HG02571 (cell line): ENCODE results near the gene IPO11.
"Not testable (repeated sequence)": the region's sequence is repeated elsewhere in the genome, so short reads cannot be mapped to it uniquely, and the experiment has no call there.

Source experiments
- ATAC-seq: cut with Tn5 transposase; IDR thresholded peaks from one replicate; pipeline ENCODE4 v1.9.1; 2021; ENCODE audit warnings: mild to moderate bottlenecking, moderate library complexity; ENCODE audit not compliant: unreplicated experiment

Gene IPO11

DNA sequence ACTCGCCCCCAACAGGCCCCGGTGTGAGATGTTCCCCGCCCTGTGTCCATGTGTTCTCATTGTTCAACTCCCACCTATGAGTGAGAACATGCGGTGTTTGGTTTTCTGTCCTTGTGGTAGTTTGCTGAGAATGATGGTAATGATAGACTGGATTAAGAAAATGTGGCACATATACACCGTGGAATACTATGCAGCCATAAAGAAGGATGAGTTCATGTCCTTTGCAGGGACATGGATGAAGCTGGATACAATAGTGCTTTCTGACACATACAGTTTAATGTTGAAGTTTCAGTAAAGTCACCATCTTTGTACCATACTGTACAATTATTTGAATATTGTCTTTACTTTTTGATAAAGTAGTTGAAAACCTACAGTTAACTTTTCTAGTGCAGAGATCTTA is 96.2 kb downstream of the IPO11 start:
- not testable (repeated sequence) for ATAC-seq

DNA sequence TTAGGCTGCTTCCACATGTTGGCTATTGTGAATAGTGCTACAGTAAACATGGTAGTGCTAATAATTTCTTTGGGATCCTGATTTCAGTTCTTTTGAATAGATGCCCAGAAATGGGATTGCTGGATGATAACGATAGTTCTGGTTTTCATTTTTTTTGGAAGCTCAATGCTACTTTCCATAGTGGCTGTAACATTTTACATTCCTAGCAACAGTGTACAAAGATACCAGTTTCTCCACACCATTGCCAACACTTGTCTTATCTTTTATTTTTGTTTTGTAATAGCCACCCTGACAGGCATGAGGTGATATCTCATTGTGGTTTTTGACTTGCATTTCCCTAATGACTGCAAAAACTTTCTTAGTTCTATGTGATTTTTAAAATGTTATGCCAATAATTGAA is 97.2 kb downstream of the IPO11 start:
- no peak for ATAC-seq

DNA sequence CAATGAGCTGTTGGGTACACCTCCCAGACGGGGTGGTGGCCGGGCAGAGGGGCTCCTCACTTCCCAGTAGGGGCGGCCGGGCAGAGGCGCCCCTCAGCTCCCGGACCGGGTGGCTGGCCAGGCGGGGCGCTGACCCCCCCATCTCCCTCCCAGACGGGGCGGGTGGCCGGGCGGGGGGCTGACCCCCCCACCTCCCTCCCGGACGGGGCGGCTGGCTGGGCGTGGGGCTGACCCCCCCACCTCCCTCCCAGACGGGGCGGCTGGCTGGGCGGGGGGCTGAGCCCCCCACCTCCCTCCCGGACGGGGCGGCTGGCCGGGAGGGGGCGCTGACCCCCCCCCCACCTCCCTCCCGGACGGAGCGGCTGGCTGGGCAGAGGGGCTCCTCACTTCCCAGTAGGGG is 100.5 kb downstream of the IPO11 start:
- not testable (repeated sequence) for ATAC-seq

DNA sequence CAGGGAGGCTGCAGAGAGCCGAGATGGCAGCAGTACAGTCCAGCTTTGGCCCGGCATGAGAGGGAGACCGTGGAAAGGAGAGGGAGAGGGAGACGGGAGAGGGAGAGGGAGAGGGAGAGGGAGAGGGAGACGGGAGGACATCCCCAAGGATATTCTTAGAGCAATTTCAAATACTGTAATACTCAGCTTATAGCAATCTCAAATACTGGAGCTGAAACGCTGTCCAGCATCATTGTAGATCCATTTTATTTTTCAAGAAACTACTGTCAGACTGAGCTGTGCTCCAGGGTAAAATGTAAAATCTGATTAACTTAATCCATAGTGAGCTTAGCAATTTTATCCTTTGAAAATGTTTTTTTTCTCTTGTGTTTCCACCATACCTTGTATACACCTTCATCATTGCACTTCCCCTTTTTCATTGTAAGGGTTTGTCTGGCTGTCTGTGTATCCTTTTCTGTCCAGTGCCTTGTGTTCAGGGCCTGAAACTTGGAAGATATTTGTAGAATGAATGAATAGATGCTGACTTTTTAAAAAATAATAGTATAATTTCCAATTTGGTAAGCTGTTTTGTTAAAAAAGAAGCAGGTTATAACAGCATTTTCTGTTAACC is 102.1 kb downstream of the IPO11 start:
- ATAC-seq: no peak

DNA sequence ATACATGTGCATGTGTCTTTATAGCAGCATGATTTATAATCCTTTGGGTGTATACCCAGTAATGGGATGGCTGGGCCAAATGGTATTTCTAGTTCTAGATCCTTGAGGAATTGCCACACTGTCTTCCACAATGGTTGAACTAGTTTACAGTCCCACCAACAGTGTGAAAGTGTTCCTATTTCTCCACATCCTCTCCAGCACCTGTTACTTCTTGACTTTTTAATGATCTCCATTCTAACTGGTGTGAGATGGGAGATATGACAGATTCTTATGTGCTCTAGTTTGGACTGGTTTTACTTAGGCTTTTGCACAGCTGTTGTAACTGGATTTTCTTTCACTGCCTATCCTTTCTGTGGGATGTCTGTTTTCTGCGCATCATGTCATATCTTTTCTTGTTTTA is 108.2 kb downstream of the IPO11 start:
- not testable (repeated sequence) for ATAC-seq

DNA sequence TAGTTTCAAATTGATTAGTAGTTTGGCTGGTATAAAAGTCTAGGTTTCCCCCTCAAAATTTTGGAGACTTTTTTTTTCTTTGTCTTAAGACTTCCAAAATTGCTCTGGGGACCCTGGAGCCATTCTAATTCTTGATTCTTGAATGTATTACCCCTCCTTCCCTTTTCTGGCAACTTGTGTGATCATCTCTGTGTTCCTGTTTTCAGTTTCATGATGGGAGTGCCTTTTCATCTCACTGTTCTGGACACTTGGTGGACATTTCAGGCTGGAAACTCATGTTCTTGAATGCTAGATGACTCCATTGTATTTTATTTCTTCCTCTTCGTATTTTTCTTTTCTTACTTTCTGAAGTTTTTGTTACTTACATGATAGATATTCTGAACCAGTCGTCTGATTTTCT is 108.8 kb downstream of the IPO11 start:
- no peak for ATAC-seq

DNA sequence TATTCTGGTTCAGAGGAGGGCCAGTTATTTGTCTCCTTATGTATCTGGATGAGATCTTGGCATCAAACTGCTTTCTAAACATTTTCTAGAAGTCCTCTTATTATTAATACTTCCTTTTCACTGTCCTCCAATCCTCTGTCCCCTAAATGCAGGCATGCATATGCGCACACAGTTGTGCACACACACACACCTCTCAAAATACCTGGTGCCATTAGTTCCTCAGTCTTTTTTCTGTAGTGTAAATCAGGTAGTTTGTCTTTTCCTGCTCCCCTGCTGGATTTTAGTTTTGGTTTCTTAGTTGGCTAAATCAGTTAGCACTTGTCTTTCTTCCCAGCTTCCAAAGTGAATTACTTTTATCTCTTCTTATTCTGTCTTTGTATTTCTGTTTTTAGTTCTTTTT is 110.2 kb downstream of the IPO11 start:
- no peak for ATAC-seq

DNA sequence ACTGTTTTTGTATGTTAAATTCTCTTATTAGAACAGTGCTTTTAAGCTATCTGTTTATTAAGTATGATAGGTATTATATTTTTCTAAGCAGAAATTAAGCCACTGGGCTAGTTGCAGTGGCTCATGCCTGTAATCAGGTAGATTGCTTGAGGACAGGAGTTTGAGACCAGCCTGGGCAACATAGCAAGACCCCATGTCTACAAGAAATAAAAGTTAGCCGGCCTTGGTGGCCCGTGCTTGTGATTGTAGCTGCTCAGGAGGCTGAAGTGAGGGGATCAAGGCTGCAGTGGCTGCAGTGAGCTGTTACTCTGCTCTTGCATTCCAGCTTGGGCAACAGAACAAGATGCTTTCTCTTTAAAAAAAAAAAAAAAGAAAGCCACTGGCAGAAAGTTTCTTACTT is 121.0 kb downstream of the IPO11 start:
- no peak for ATAC-seq

DNA sequence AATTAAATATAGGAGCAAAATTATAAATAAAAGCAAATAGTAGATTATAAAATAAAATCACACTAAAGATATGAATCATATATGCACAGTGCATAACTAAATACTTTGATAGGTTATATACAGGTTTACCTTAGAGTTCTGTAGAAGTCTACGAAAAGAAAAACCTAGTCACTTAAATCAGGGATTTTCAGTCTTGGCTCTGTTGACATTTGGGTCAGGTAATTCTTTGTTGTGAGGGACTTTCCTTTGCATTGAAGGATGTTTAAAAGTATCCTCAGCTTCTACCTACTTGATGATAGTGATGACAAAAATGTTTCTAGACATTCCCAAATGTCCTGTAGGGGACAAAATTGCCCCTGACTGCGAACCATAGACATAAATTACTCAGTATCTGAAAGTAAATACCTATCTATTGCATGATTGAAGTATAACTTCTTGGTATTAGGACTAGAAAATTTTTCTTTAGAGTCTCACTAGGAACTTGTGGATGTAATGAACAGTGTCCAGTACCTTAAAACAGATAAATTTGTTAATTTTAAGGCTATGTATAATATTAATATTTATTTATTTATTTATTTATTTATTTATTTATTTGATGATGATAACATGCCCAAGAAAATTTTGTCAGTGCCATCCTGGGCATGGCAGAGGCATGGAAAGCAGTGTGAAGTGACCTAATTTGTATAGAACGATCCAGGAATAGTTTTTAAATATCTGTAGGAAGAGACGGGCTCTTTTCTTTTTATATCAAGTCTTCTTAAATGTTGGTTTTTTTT is 122.1 kb downstream of the IPO11 start:
- ATAC-seq: no peak

DNA sequence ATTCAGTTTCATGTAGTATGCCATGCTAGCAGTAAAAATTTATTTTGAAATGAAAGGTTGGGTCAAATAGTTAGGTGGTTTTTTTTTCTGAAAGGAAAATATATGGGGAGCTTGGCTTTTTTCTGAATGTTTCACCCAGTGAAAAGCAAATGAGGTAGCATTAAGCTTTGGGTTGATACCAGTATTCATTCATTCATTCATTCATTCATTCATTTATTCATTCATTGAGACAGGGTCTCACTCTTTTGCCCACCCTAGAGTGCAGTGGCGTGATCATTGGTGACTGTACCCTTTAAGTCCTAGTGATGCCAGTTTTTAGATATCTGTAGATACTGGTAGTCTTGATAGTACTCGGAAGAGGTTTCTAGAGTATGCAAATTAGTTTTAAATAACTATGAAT is 123.7 kb downstream of the IPO11 start:
- ATAC-seq: no peak

DNA sequence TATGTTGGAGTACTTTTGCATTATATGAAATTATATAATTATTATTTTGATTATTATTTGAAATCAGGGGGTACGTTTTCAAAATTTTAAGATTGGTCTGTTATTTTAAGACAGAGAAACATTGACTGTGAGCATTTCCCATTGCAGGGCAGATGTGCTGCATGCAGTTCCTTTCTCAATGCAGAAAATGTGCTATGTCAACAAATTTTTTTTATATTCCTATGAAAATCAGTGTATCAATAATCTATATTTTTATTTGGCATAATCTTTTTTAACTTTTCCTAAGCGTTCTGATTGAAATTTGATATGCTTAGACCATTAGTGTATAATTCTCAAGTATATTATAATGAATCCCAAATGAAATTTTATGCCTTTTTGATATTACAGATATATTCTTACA is 124.2 kb downstream of the IPO11 start:
- ATAC-seq: no peak

DNA sequence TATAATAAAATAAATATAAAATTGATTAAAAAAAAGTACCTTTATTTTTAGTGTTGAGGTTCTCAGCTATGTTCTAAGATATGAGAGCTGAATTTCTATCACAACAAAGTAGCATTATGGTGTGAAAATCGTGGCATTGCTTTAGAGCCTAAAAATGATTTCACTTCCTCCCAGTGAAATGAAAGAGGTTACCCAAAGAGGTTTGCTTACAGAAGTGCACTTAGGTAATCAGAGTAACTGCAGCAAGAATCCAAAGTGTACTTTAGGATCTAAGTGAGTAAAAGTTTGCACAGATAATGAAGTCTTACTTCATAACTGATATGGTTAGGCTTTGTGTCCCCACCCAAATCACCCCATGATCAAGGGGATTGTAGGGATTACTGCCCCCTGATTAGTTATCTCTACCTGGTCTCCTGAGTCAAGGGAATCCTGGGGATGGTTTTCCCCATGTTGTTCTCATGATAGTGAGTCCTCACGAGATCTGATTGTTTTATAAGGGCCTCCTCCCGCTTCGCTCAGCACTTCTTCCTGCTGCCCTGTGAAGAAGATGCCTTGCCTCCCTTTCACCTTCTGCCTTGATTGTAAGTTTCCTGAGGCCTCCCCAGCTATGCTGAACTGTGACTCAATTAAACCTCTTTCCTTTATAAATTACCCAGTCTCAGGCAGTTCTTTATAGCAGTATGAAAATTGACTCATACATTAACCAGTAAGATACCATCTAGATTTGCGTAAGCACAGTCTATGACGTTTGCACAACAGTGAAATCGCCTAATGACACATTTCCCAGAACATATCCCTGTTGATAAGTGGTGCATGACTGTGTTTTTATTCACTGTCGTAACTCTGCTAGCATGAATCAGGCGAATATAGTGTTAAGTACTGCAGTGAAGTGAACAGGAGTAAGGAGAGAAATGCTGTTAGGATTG is 125.7 kb downstream of the IPO11 start:
- no peak for ATAC-seq

DNA sequence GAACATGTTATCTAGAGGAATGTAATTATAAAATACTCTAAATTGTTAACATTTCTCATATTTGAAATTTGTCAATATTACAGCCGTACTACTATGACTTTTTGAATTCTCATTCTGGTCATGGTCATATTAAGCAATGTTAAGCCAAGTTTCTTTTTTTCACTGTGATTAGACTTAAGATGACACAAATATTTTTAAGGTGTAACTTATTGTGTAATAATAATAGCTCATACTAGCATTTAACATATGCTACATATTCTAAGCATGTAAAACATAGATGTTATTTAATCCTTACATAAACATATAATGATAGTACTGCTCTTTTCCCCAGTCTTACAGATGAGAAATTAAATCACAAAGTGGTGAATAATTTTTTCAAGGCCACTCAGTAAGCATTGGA is 130.2 kb downstream of the IPO11 start:
- no peak for ATAC-seq

DNA sequence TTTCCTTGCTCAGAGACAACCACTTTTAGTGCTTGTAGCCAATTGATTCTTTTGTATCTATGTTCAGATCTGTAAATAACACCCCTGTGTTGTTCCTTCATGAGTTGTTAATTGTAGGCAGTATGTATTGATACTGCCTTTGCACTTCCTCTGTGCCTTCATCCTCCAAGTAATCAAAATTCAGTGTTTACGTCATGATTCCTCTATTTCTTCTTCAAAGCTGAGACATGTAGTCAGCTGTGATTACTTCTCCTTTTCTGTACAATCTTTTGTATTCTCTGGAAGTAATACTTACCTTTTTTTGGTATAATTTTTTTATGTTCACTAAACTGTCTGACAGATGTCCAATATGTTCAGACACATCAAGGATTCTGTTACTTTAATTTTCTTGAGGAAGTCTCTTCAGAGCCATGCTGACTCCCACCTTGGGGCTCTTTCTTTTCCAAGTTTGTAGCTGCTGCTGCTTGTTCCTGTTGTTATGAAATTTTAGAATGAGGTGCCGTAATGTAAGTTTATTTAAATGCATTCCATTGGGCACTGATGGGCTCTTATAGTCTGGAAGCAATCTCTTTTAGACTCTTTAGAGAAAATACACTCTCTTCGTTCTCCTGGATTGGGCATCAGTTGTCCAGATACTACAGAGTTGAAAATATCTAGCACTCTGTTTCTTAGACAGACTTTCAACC is 135.5 kb downstream of the IPO11 start:
- ATAC-seq: no peak

DNA sequence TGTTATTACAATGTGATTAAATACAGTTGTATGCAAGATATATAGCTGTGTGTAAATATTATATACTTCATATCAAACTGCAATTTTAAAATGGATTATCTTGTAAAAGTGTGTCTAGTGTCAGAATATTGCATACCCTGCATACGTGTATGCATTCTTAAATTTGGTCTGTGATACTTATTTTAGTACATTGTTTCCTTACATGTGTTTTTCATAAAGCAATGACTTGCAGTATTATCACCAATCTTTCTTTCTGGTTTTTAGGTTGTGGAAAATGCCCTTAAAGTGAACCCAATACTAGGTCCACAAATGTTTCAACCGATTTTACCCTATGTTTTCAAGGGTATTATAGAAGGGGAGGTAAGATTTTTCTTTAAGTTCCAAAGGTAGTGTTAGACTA is 137.5 kb downstream of the IPO11 start:
- ATAC-seq: no peak

DNA sequence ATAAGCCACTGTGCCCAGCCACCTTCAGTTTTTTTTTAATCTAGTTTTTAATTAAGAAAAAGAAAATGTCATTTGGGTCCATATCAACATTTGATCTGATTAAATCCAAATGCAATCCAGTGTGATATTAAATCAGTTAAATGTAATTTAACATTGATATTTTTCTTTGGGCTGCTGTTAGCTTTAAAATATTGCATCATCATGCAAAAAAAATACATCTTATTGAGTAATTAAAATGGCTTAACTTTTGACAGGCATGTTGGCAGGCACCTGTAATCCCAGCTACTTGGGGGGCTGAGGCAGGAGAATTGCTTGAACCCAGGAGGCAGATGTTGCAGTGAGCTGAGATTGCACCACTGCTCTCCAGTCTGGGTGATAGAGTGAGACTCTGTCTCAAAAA is 143.4 kb downstream of the IPO11 start:
- ATAC-seq: no peak

DNA sequence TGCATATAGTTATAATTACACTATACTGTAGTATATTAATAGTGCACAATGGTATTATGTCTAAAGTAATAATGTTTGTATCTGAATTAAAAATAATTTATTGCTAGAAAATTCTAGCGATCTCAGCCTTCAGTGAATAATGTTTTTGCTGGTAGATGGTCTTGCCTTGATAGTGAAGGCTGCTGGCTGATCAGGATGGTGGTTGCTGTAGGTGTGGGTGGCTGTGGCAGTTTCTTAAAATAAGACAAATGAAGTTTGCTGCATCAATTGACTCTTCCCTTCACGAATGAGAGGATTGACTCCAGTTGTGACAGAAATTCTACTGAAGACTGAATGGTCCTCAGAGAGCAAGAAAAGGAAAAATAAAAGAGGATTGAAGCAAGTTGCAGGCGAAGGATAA is 146.4 kb downstream of the IPO11 start:
- no peak for ATAC-seq

DNA sequence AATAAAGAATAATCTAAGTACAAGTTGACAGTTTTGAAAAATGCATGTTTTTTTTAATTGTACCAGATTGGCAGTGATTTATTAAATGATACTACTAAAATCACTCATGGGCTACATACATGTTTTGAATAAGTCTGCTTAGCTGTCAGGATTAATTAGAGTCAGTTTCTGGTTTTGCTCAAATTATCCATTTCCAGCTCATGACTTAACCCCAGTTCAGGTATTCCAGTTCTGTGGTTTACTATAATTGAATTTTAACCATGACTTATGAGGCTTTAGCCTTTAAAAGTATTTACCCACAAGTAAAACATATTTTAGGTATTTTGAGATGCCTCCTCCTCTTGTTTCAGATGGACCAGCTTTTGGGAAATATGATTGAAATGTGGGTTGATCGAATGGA is 148.2 kb downstream of the IPO11 start:
- ATAC-seq: no peak

DNA sequence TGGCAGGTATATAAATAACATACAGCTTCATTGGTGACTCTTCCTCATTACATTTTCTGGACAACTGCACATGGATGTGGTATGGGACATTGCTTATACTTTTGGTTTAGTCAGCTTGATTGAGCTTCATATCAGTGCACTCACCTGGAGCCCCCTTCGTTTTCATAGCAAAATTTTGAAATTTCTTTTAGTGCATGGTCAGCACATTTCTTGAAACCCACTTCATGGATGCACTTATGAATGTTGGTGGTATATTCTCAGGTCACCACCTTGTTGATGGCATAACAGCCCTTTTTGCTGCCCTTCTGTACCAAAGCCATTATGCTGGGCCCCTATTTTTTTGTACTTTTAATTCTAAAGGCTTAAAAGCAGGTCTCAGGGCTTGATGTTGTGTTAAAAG is 149.3 kb downstream of the IPO11 start:
- ATAC-seq: no peak

DNA sequence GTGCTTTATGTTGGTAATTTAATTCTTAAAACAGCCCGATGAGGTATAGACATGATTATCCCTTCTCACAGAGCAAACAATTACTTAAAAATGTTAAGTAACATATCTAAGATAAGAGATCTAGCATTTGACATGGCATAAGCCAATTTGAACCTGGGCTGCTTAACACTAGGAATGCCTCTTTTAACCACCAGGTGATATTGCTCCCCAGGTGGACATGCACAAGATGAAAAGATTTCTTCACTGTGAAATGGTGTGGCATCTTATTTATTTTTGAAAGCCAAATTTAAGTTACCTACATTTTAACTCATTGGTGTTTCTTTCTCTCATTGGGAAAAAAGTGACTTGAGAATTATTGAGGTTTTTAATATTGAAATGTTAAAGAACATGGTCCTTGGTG is 150.3 kb downstream of the IPO11 start:
- no peak for ATAC-seq

DNA sequence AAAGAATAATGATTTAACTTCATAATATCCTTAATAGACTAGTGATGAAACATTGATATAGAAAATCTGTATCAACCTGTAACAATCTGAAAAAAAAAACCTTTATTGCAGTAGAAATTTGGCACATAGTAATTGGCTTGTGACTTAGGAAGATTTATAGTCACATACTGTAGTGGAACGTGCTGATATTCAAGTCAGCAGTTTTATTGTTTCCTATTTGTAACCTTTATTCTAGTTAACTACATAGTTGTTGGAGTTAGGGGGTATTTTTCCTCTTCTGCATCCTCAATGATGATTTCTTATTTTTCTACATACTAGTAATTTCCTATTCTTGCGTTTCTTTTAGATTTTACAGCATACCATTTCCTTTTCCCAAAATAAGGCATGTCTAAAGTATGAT is 151.5 kb downstream of the IPO11 start:
- no peak for ATAC-seq
